ENCODE results near the gene PSME1.

DNA sequence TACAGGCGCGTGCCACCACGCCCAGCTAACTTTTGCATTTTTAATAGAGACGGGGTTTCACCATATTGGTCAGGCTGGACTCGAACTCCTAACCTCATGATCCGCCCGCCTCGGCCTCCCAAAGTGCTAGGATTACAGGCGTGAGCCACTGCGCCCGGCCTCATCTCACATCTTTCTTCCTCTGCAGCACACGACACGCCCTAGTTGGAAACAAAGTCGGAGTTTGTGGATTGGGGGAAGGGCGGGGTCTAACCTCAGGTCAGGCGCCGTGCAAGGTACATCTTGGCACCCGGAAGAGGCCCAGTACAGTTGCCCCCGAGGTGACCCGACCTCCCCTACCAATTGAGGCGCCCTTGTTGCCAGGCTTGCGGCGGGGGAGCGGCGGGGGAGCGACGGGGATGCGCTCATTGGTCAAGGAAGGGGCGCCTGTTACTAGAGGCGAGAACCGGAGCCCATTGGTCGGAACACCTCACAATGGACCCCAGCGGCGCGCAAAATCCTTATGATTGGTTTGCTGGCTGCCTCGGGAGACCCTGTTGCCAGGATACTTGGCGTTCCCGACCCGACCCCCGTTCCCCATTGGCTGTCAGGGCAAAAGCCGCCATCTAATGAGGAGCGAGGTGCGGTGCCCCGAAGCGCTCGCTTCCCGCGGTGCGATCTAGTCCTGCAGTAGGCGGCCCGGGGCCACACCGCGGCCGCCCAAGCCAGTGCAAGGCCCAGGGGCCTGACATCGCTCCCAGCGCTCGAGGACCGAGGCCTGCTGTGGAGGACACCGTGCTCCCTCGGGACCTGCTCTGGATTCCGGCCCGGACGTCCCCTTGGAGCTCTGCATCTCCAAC, 35.6 kb downstream of the PSME1 start, which contains the start of gene REC8:
- TF ChIP-seq ZNF24 (IDR thresholded peaks at IDR 0.05), result no peak
- TF ChIP-seq POLR2A (IDR thresholded peaks at IDR 0.05; ENCODE audit: low read depth, low read length), result peak; percentile 76
- TF ChIP-seq TCF12 (IDR thresholded peaks at IDR 0.05; ENCODE audit: low read depth, low read length), result 0 out of 2 replicates have a peak, but pooled peaks have one; percentile 37
- TF ChIP-seq ZNF274 (IDR thresholded peaks at IDR 0.05; ENCODE audit: insufficient read depth, insufficient read length), result no peak
- TF ChIP-seq, protein P1, sequence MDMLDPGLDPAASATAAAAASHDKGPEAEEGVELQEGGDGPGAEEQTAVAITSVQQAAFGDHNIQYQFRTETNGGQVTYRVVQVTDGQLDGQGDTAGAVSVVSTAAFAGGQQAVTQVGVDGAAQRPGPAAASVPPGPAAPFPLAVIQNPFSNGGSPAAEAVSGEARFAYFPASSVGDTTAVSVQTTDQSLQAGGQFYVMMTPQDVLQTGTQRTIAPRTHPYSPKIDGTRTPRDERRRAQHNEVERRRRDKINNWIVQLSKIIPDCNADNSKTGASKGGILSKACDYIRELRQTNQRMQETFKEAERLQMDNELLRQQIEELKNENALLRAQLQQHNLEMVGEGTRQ (IDR thresholded peaks at IDR 0.05; ENCODE audit: borderline replicate concordance, low read depth, low read length), result no peak
- TF ChIP-seq, protein P2, sequence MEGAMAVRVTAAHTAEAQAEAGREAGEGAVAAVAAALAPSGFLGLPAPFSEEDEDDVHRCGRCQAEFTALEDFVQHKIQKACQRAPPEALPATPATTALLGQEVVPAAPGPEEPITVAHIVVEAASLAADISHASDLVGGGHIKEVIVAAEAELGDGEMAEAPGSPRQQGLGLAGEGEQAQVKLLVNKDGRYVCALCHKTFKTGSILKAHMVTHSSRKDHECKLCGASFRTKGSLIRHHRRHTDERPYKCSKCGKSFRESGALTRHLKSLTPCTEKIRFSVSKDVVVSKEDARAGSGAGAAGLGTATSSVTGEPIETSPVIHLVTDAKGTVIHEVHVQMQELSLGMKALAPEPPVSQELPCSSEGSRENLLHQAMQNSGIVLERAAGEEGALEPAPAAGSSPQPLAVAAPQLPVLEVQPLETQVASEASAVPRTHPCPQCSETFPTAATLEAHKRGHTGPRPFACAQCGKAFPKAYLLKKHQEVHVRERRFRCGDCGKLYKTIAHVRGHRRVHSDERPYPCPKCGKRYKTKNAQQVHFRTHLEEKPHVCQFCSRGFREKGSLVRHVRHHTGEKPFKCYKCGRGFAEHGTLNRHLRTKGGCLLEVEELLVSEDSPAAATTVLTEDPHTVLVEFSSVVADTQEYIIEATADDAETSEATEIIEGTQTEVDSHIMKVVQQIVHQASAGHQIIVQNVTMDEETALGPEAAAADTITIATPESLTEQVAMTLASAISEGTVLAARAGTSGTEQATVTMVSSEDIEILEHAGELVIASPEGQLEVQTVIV (IDR thresholded peaks at IDR 0.05; ENCODE audit: borderline replicate concordance, partially characterized antibody), result no peak
- TF ChIP-seq RAD51 (IDR thresholded peaks at IDR 0.05), result no peak
- no peak for TF ChIP-seq CHD4 (IDR thresholded peaks at IDR 0.05)
- TF ChIP-seq RELA (IDR thresholded peaks at IDR 0.05; ENCODE audit: borderline replicate concordance, partially characterized antibody), result no peak
- TF ChIP-seq, protein P3, sequence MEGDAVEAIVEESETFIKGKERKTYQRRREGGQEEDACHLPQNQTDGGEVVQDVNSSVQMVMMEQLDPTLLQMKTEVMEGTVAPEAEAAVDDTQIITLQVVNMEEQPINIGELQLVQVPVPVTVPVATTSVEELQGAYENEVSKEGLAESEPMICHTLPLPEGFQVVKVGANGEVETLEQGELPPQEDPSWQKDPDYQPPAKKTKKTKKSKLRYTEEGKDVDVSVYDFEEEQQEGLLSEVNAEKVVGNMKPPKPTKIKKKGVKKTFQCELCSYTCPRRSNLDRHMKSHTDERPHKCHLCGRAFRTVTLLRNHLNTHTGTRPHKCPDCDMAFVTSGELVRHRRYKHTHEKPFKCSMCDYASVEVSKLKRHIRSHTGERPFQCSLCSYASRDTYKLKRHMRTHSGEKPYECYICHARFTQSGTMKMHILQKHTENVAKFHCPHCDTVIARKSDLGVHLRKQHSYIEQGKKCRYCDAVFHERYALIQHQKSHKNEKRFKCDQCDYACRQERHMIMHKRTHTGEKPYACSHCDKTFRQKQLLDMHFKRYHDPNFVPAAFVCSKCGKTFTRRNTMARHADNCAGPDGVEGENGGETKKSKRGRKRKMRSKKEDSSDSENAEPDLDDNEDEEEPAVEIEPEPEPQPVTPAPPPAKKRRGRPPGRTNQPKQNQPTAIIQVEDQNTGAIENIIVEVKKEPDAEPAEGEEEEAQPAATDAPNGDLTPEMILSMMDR (IDR thresholded peaks at IDR 0.05 in 2 of 3, conservative IDR thresholded peaks at IDR 0.05 in 1 of 3; ENCODE audit: control insufficient read depth in 2 of 3, extremely low read depth in 1 of 3, insufficient read depth in 1 of 3, low read depth in 3 of 3, low read length in 3 of 3), result no peak
- TF ChIP-seq, protein P4, sequence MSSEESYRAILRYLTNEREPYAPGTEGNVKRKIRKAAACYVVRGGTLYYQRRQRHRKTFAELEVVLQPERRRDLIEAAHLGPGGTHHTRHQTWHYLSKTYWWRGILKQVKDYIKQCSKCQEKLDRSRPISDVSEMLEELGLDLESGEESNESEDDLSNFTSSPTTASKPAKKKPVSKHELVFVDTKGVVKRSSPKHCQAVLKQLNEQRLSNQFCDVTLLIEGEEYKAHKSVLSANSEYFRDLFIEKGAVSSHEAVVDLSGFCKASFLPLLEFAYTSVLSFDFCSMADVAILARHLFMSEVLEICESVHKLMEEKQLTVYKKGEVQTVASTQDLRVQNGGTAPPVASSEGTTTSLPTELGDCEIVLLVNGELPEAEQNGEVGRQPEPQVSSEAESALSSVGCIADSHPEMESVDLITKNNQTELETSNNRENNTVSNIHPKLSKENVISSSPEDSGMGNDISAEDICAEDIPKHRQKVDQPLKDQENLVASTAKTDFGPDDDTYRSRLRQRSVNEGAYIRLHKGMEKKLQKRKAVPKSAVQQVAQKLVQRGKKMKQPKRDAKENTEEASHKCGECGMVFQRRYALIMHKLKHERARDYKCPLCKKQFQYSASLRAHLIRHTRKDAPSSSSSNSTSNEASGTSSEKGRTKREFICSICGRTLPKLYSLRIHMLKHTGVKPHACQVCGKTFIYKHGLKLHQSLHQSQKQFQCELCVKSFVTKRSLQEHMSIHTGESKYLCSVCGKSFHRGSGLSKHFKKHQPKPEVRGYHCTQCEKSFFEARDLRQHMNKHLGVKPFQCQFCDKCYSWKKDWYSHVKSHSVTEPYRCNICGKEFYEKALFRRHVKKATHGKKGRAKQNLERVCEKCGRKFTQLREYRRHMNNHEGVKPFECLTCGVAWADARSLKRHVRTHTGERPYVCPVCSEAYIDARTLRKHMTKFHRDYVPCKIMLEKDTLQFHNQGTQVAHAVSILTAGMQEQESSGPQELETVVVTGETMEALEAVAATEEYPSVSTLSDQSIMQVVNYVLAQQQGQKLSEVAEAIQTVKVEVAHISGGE (CRISPR knock-in tag; IDR thresholded peaks at IDR 0.05), result 0 out of 2 replicates have a peak, but pooled peaks have one; percentile 25
- 0 out of 2 replicates have a peak, but pooled peaks have one; percentile 32 for TF ChIP-seq BCL11A (IDR thresholded peaks at IDR 0.05; ENCODE audit: low read depth, low read length)
- TF ChIP-seq BHLHE40 (IDR thresholded peaks at IDR 0.05; ENCODE audit: borderline replicate concordance in 1 of 2, low read depth in 2 of 2, low read length in 1 of 2), result peak; percentile 8 to 69; a peak in 2 of 4 replicates
- no peak for TF ChIP-seq IRF4 (IDR thresholded peaks at IDR 0.05; ENCODE audit: low read depth, low read length)
